ENCODE data around the gene STXBP4.
"Not testable (repeated sequence)": the region's sequence is repeated elsewhere in the genome, so short reads cannot be mapped to it uniquely, and the experiment has no call there.

STXBP4 gene

DNA sequence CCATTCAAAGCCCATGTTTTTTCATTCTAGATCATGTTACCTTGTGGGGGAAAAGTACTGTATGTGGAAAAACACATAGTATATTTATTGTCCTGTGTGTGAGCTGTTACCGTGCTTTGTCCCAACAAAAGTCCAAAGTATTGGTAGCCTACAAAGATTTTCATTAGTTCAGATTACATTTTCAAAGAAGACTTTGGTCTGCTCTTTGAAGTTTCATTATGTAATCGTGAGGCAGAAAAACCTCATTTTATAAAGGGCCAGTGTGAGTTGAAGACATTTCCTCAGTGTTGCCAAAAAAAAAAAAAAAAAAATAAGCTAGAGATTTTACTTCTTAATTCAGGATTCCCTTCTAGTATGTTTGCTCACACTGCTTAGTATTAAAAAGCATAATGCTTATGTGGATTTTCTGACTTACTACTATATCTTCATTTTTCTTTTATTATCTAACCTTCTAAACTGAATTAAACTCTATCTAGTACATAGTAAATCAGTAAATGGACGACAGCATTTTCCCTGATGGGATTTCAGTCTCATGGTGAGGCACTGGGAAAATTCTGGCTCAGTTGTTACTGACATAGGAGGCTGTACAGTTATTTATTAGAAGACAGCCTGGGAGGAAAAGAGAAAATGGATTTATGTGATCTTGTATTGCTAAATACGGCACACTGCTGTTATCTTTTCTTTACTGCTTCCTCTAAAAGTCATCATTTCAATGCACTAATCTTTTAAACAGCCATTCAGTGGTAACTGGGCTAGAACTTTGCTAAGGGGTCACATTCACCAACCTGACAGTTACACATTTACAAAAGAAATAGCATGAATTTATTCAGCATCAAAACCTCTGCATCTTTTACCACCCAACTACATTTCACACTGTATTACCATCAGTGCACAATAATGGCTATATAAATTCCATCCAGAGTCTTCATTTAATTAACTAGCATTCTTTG is 100.6 kb downstream of the STXBP4 start:
- no peak overlapping the region for H3K4me3 ChIP-seq (ENCODE audit: low read depth, low read length)
- DNase-seq = no peak
- no peaks in the 10 kb centered on the region for H3K27me3 ChIP-seq (replicated peaks)
- in situ Hi-C loops (cut with HindIII; ENCODE audit: low pct_ligation_motif_present, low sequenced_read_pairs) = no loop called here
- H3K27ac ChIP-seq = no peak overlapping the region
- TF ChIP-seq, protein P1, sequence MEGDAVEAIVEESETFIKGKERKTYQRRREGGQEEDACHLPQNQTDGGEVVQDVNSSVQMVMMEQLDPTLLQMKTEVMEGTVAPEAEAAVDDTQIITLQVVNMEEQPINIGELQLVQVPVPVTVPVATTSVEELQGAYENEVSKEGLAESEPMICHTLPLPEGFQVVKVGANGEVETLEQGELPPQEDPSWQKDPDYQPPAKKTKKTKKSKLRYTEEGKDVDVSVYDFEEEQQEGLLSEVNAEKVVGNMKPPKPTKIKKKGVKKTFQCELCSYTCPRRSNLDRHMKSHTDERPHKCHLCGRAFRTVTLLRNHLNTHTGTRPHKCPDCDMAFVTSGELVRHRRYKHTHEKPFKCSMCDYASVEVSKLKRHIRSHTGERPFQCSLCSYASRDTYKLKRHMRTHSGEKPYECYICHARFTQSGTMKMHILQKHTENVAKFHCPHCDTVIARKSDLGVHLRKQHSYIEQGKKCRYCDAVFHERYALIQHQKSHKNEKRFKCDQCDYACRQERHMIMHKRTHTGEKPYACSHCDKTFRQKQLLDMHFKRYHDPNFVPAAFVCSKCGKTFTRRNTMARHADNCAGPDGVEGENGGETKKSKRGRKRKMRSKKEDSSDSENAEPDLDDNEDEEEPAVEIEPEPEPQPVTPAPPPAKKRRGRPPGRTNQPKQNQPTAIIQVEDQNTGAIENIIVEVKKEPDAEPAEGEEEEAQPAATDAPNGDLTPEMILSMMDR (IDR thresholded peaks at IDR 0.05; ENCODE audit: low read depth, low read length, missing control alignments) = no peak
- H3K36me3 ChIP-seq (replicated peaks) = no peaks in the 10 kb centered on the region

DNA sequence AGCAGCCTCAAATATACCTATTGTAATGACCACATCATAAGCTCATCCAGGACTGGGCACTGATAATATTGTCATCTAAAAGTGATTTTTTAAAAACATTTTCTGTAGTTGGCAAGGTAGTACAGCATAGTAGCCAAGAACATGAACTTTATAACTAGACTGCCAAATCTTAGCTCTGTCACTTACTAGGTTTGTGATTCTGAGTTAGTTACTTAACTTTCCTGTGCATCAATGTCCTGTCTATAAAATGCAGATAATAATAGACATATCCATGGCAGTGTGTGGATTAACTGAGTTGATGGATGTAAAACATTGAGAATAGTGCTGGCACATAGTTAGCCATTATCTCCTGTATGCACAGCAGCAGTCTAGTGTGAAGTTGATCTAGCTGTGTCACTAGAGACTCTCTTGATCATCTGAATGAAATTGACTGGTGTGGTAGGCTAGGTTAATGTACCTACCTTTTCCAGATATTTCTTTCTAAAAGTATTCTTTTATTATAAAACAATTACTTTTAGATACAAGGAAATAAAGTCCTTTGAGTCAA is 101.5 kb downstream of the STXBP4 start:
- DNase-seq = no peak
- H3K27ac ChIP-seq = no peak overlapping the region
- TF ChIP-seq, protein P1 (IDR thresholded peaks at IDR 0.05; ENCODE audit: low read depth, low read length, missing control alignments) = no peak
- no peak overlapping the region for H3K4me3 ChIP-seq (ENCODE audit: low read depth, low read length)
- no peaks in the 10 kb centered on the region for H3K27me3 ChIP-seq (replicated peaks)
- in situ Hi-C loops (cut with HindIII; ENCODE audit: low pct_ligation_motif_present, low sequenced_read_pairs) = no loop called here
- H3K36me3 ChIP-seq (replicated peaks) = no peaks in the 10 kb centered on the region

DNA sequence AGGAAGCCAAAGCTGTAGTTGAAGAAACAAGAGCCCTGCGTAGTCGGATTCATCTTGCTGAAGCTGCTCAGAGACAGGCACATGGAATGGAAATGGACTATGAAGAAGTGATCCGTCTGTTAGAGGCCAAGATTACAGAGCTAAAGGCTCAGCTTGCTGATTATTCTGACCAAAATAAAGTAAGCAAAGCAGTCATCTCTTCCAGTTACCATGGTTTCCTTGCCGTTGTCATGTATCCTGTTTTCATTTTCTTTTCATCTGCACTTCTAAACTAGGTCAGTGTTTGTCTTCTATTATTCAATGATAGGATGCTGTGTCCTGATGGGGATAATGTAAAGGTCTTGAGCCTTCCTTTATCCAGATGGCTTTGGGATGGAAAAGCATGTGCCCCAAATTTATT is 104.3 kb downstream of the STXBP4 start:
- H3K27ac ChIP-seq = no peak overlapping the region
- no peaks in the 10 kb centered on the region for H3K27me3 ChIP-seq (replicated peaks)
- no peaks in the 10 kb centered on the region for H3K36me3 ChIP-seq (replicated peaks)
- DNase-seq = no peak
- TF ChIP-seq, protein P1 (IDR thresholded peaks at IDR 0.05; ENCODE audit: low read depth, low read length, missing control alignments) = no peak
- no peak overlapping the region for H3K4me3 ChIP-seq (ENCODE audit: low read depth, low read length)
- in situ Hi-C loops (cut with HindIII; ENCODE audit: low pct_ligation_motif_present, low sequenced_read_pairs) = no loop called here

DNA sequence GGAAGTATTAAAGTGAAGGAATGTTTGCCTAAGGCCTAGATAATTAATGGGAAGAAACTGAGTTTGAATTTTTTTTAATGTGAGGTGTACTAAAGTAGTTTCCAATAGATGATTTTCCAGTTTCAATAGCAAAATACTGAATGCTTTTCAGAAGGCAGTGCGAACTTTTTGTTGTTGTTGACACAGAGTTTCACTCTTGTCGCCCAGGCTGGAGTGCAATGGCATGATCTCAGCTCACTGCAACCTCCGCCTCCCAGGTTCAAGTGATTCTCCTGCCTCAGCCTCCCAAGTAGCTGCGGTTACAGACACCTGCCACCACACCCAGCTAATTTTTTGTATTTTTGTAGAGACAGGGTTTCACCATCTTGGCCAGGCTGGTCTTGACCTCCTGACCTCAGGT is 104.9 kb downstream of the STXBP4 start:
- H3K36me3 ChIP-seq (replicated peaks); in situ Hi-C loops (cut with HindIII; ENCODE audit: low pct_ligation_motif_present, low sequenced_read_pairs); H3K27ac ChIP-seq; H3K4me3 ChIP-seq (ENCODE audit: low read depth, low read length); DNase-seq; H3K27me3 ChIP-seq (replicated peaks): not testable (repeated sequence)

DNA sequence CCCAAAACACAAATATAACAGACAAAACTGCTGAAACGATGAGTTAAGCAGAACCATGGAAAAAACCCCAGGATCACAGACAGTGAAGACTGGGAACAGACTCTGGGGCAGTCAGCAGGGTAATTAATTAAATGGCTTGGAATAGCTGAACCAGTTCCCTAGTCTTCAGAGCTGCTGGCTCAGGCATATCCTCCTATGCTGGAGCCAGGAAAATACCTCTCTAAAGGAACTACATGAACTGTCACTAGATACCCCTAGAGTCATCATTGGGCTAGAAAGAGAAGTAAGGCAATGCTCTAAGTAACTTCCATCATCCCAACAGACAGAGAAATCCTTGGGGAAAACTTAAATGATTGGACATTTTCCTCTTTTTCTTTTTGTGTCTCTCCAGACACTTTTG is 113.0 kb downstream of the STXBP4 start:
- H3K36me3 ChIP-seq (replicated peaks) = no peaks in the 10 kb centered on the region
- no peaks in the 10 kb centered on the region for H3K27me3 ChIP-seq (replicated peaks)
- no peak overlapping the region for H3K27ac ChIP-seq
- in situ Hi-C loops (cut with HindIII; ENCODE audit: low pct_ligation_motif_present, low sequenced_read_pairs) = no loop called here
- no peak for DNase-seq
- no peak overlapping the region for H3K4me3 ChIP-seq (ENCODE audit: low read depth, low read length)
- TF ChIP-seq, protein P1 (IDR thresholded peaks at IDR 0.05; ENCODE audit: low read depth, low read length, missing control alignments) = no peak

DNA sequence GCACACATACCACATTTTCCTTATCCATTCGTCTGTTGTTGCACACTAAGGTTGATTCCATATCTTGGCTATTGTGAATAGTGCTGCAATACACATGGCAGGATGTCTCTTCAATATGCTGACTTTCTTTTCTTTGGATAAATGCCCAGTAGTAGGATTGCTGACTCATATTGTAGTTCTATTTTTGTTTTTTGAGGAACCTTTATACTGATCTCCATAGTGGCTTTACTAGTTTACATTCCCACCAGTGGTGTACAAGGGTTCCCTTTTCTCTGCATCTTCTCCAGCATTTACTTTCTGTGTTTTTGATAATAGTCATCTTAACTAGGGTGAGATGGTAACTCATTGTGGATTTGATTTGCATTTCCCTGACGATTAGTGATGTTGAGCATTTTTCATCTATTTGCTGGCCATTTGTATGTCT is 118.1 kb downstream of the STXBP4 start:
- H3K27me3 ChIP-seq (replicated peaks) = no peaks in the 10 kb centered on the region
- in situ Hi-C loops (cut with HindIII; ENCODE audit: low pct_ligation_motif_present, low sequenced_read_pairs) = no loop called here
- H3K36me3 ChIP-seq (replicated peaks) = no peaks in the 10 kb centered on the region
- H3K27ac ChIP-seq = no peak overlapping the region
- H3K4me3 ChIP-seq (ENCODE audit: low read depth, low read length) = no peak overlapping the region
- TF ChIP-seq, protein P1 (IDR thresholded peaks at IDR 0.05; ENCODE audit: low read depth, low read length, missing control alignments) = no peak
- DNase-seq = peak; percentile 69
